ENCODE data around the gene IQGAP1.
"Not testable (repeated sequence)": the region's sequence is repeated elsewhere in the genome, so short reads cannot be mapped to it uniquely, and the experiment has no call there.

IQGAP1 gene

GRCh38 chr15:90410316-90410715 lies 22.3 kb downstream of the IQGAP1 start:
- DNase-seq, result not testable (repeated sequence)

GRCh38 chr15:90411176-90411575 lies 23.1 kb downstream of the IQGAP1 start:
- no peak for DNase-seq

GRCh38 chr15:90412356-90413194 lies 24.5 kb downstream of the IQGAP1 start:
- DNase-seq, result peak in 1 of 2 donors; percentile 24

DNA sequence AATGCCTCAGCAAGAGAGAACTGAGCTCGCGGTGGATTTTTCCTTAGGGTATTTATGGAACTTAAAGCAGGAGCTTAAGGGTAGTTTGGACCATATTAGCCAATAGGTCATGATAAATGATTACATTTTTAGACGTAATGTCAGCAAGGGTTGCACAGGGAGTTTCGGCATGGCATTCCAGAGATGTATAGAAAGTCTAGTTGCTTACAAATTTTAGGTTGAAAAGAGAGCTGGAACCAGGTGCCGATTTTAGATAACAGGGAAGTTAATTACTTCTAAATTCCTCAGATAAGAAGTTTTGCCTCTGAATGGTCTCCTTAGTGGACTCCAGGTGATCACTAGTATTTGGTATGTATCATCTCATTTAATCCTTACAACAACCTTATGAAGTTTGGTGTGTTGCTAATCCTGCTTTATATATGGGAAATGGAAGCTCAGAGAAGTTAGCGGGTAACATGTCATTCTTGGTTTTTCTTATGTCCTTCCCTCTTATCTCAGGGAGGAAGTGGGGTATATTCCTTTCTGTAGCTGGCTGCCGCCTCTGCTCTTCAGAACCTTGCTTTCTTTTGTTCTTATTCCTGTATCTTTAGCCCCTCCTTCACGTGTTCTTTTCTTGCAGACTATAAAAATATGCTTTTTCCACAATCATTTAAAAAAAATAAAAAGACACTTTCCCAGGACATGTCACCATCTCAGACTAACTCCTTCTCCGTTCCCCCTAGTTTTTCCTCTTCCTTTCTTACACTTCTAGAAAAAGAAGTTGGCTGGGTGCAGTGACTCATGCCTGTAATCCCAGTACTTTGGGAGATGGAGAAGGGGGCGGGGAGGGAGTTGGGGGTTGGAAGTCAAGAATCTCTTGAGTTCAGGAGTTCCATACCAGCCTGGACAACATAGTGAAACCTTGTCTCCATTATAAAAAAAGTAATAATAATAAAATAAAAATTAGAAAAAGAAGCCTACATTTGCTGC lies 25.7 kb downstream of the IQGAP1 start:
- DNase-seq, result no peak

DNA sequence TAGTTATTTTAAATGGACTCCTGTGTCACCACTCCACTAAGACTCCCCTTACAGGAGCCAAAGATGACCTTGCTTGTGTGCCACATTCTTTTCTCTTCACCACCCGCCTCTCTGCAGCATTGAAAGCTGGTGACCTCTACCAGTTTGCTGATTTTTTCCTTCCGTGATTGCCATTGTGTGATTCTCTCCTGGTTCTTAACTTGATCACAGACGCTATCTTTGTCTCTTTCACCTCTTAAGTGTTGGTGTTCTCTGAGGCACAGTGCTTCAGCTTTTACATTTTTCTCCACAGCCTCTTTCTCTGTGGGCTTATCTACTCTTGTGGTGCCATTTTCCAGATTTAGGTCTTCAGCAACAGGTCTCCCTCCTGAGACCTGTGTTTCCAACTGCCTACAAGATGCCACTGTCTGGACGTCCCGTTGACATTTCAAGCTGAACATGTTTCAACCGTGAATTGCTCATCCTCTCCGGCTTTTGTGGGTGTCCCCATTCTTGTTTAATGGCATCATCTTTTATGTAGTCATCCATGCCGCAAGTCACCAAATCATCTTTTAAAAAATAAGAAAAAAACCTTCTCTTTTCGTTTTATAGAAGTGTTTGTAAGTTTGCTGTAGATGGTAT lies 26.5 kb downstream of the IQGAP1 start:
- DNase-seq, result no peak

GRCh38 chr15:90416052-90416451 lies 28.0 kb downstream of the IQGAP1 start:
- DNase-seq, result not testable (repeated sequence)

DNA sequence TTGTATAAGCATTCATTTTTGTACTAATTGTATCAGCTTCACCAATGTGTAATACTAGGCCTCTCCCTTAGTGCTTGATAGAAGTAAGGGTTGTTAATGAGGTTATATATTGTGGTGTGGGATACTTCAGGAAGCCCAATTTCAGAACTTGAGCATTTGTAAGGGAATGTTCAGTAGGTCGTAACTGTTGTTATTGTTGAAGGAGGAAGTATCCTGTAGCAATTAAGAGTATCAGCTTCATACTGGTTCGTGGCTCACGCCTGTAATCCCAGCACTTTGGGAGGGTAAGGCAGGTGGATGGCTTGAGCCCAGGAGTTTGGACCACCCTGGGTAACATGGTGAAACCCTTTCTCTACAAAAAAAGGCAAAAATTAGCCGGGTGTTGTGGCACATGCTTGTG lies 30.6 kb downstream of the IQGAP1 start:
- DNase-seq, result no peak

DNA sequence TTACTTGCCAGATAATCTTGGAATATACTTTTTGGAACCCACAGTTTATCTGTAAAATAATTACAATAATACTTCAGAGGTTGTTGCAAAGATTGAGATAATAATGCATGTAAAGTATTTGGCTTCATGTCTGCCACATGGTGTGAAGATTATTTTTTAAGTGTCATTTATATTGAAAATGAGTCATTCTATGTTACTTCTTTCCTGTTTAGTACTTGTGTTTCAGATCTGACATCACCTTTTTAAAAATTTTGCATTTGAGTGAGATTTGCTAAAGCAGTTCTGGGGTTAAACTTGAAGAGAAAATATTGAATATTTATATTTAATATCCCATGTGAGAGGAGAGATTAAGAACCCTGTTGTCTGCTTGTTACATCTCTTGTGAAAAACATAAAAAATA lies 31.2 kb downstream of the IQGAP1 start:
- DNase-seq, result no peak

GRCh38 chr15:90419738-90420406 lies 31.8 kb downstream of the IQGAP1 start:
- DNase-seq, result no peak

DNA sequence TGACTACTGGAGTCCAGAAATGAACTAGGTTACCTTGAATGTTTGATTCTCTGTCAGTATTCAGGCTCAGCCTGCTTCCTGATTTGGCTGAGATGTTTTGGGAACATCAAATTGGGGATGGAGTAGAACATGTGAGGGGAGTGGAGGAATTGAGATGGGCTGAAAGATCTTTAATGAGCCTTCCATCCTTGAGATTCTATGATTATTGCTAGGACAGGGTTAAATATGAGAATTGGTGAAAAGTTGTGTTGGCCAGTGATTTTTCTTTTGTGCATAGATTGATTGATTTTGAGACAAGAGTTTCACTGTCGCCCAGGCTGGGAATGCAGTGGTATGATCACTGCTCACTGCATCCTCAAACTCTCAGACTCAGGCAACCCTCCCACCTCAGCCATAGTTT lies 32.4 kb downstream of the IQGAP1 start:
- no peak for DNase-seq

DNA sequence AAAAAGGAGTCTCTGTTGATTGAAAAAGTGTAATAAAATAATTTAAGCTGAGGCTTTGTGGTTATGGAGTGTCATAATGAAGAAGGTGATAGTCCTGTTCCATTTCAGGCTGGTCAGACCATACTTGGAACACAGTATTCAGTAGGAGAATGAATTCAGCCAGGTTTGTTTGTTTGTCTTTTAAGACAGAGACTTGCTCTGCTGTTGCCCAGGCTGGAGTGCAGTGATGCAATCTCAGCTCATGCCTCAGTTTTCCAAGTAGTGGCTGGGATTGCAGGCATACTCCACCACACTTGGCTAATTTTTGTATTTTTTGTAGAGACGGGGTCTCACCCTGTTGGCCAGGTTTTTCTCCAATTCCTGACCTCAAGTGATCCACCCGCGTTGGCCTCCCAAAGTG lies 33.5 kb downstream of the IQGAP1 start:
- no peak for DNase-seq

DNA sequence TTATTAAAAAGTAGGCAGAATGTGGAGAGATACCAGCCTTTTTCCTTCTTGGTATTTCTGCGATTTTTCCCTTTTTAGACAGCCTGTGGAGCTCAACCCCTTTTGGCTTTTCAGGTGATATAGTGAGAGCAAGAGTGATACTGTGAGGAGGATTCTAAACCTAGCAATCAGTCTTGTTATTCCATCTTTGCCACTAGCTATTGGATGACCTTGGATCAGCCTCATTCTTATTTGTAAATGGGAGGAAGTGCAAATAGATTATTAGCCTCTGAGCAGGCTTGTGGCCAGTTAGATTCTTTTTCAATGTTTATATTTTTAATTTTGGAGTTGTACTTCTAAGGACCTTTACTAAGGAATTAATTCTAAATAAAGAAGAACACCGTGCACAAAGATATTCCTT lies 34.0 kb downstream of the IQGAP1 start:
- DNase-seq, result no peak

- no peak for DNase-seq
Observed at GRCh38 chr15:90422936-90423335, 34.9 kb downstream of the IQGAP1 start.

DNA sequence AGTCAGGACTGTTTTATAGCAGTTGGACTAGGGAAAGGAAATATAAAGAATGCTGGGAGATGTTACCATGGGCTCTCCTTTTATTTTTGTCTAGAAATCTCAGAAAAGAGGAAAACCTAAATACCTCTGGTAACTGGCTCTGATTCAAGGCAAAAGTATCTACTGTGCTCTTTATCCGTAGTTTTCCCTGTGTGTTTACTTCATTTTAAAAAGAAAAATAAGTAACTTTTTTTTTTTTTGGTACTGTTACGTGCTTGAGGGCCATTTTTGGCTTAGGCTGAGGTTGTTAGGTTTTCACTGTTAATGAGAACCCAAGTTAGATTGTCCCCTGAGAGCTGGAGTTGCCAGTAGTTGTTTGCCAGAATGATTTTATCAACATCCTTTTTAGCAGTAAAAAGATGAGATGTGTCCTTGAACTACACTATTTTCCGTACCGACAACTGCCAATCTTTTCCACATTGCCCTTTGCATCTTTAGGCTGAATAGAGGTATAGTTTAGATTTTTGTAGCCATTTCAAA lies 35.8 kb downstream of the IQGAP1 start:
- no peak for DNase-seq

DNA sequence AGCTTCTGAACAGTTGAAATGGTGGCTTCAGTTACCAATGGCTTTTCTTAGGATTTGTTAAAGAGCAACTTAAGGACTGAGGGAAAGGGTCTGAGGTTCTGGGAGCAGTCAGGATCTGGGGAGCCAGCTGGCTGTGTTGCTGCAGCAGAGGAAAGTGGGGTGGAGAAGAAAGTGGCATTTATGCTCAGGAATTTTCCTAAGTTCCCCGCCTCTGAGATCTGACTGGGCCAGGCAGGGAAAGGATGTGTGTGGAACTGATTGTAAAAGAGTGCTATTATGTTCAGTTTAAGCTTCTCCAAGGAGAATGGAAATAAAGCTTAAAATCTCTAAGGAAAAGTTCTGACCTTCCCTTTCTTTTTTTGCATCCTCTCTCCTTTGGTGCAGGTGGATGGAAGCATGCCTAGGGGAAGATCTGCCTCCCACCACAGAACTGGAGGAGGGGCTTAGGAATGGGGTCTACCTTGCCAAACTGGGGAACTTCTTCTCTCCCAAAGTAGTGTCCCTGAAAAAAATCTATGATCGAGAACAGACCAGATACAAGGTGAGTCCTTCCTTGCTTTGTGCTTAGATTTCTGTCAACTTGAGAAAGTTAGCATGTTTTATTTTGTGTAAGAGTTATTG lies 37.8 kb downstream of the IQGAP1 start:
- no peak for DNase-seq

GRCh38 chr15:90427185-90427584 lies 39.1 kb downstream of the IQGAP1 start:
- no peak for DNase-seq

DNA sequence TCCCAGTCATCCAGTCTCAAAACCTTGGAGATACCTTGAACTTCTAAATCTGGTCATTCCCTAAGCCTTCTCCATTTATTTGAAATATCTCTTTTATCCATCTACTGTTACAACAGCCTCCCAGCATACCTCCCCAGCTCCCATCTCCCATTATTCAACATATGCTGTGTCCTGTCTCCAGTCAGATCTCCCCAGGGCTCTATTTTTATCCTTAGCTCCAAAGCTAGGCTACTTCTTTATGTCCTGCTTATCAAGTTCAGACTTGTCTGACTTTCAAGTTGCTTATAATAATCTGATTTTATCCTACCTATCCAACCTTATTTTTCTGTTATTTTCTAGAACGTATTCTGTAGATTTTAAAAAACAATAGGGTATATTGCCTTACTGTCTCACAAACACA lies 44.2 kb downstream of the IQGAP1 start:
- no peak for DNase-seq

DNA sequence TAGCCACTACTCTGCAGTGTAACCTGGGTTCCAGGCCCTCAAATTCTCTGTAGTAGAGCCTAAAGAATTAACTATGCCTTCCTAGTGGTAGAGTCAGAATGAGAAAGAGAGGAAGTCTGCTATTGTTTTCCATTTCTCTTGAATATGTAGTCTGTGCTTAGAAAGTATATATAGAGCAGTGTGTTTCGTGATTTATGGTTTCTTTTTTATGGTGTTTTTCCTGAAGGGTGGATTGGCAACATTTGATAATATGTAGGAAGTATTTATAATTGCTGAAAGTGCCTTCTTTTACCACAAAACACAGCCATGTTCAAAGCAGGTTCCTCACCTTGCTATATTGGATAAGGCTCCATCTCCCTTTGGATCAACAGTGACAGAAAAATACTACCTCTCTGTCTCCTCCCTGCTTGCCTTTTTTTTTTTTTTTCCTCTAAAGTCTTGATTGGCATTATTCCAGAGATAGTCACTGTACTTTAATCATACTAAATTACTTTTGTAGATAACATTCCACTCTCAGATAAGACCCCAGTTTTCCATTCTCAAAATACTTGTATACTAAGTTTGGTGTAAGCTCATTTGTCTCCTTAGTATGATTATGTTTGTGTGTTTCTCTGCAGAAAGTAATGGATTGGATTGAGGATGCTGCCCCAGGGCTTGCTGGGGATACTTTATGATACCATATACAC lies 47.8 kb downstream of the IQGAP1 start:
- no peak for DNase-seq

GRCh38 chr15:90436952-90437351 lies 48.9 kb downstream of the IQGAP1 start:
- no peak for DNase-seq

GRCh38 chr15:90437516-90437915 lies 49.5 kb downstream of the IQGAP1 start:
- no peak for DNase-seq

GRCh38 chr15:90439946-90440345 lies 51.9 kb downstream of the IQGAP1 start:
- no peak for DNase-seq

Measured in bone marrow (tissue), 2 donors.